Astrocyte (in vitro differentiated cells and primary cell): ENCODE measurements around the gene MAGI1. TPM values are rescaled to one million over a fixed set of nuclear protein-coding genes. Genes with fewer than 3 reads are reported as not detected.

ENCODE experiments used
- DNase-seq: peaks from one replicate; pipeline ENCODE4 v3.0.0-alpha.2; 2010; ENCODE audit warnings: low read depth
- FAIRE-seq: peaks from 2 replicates; lab custom pipeline; 2011; peaks lifted over from hg19 to GRCh38; lab: Jason Lieb, UNC
- H2AFZ ChIP-seq: 2 replicates; pipeline ENCODE4 v1.6.0; 2012; ENCODE audit warnings: low read depth, low read length, inconsistent platforms
- H3K27ac ChIP-seq: 2 replicates; pipeline ENCODE4 v1.5.1; 2011; ENCODE audit warnings: low read depth, low read length, inconsistent platforms
- H3K27me3 ChIP-seq: 2 replicates; pipeline ENCODE4 v1.6.0; 2011; ENCODE audit warnings: low read length, inconsistent platforms; ENCODE audit not compliant: insufficient read depth
- H3K36me3 ChIP-seq: 2 replicates; pipeline ENCODE4 v1.5.1; 2011; ENCODE audit warnings: low read length, inconsistent platforms; ENCODE audit not compliant: insufficient read depth
- H3K4me1 ChIP-seq: 2 replicates; pipeline ENCODE4 v1.5.1; 2011; ENCODE audit warnings: low read length, inconsistent platforms; ENCODE audit not compliant: insufficient read depth
- H3K4me2 ChIP-seq: 2 replicates; pipeline ENCODE4 v1.6.0; 2012; ENCODE audit warnings: low read length, inconsistent platforms
- H3K4me3 ChIP-seq: 2 replicates; pipeline ENCODE4 v1.5.1; 2011; ENCODE audit warnings: low read depth, mild to moderate bottlenecking, low read length, inconsistent platforms; ENCODE audit not compliant: insufficient read depth
- H3K79me2 ChIP-seq: 2 replicates; pipeline ENCODE4 v1.6.0; 2012; ENCODE audit warnings: mild to moderate bottlenecking, low read length, inconsistent platforms; ENCODE audit not compliant: insufficient read depth
- H3K9ac ChIP-seq: 2 replicates; pipeline ENCODE4 v1.6.0; 2012; ENCODE audit warnings: mild to moderate bottlenecking, low read length, inconsistent platforms
- H3K9me3 ChIP-seq: 2 replicates; pipeline ENCODE4 v1.5.1; 2012; ENCODE audit warnings: low read depth, mild to moderate bottlenecking, low read length, inconsistent platforms; ENCODE audit not compliant: insufficient read depth
- H4K20me1 ChIP-seq: 2 replicates; pipeline ENCODE4 v1.6.0; 2012; ENCODE audit warnings: low read length, inconsistent platforms; ENCODE audit not compliant: insufficient read depth
- H3K27ac Mint-ChIP-seq: one replicate; pipeline ENCODE4 v1.8.0; 2021; ENCODE audit warnings: mild to moderate bottlenecking, mixed read lengths; ENCODE audit not compliant: unreplicated experiment
- H3K27me3 Mint-ChIP-seq: one replicate; pipeline ENCODE4 v1.8.0; 2021; ENCODE audit warnings: low read depth, mixed read lengths; ENCODE audit not compliant: unreplicated experiment
- H3K36me3 Mint-ChIP-seq: one replicate; pipeline ENCODE4 v1.8.0; 2021; ENCODE audit warnings: low read depth, mixed read lengths; ENCODE audit not compliant: unreplicated experiment
- H3K4me1 Mint-ChIP-seq: one replicate; pipeline ENCODE4 v1.8.0; 2021; ENCODE audit warnings: low read depth, mixed read lengths; ENCODE audit not compliant: unreplicated experiment
- H3K4me3 Mint-ChIP-seq: one replicate; pipeline ENCODE4 v1.8.0; 2021; ENCODE audit warnings: mild to moderate bottlenecking, moderate library complexity, mixed read lengths; ENCODE audit not compliant: unreplicated experiment
- H3K9me3 Mint-ChIP-seq: one replicate; pipeline ENCODE4 v1.8.0; 2021; ENCODE audit warnings: mild to moderate bottlenecking, mixed read lengths; ENCODE audit not compliant: unreplicated experiment
- EZH2 ChIP-seq: IDR thresholded peaks from 2 replicates; pipeline ENCODE4 v1.6.1; 2012; ENCODE audit warnings: mild to moderate bottlenecking, low read length, inconsistent platforms; ENCODE audit not compliant: insufficient read depth
- total RNA-seq: library from RNA; stranded (reverse); gene quantifications from 2 replicates; pipeline ENCODE4 v1.2.1, GENCODE V29; 2021
- TF ChIP-seq, protein P1 (sequence below): IDR thresholded peaks from 2 replicates; pipeline ENCODE4 v1.5.1; 2011; ENCODE audit warnings: low read depth, mild to moderate bottlenecking, inconsistent platforms, low read length, moderate library complexity; ENCODE audit not compliant: insufficient read depth

MAGI1 gene
- total RNA-seq, 1 donor from 2014 or later = 31.8 TPM

DNA sequence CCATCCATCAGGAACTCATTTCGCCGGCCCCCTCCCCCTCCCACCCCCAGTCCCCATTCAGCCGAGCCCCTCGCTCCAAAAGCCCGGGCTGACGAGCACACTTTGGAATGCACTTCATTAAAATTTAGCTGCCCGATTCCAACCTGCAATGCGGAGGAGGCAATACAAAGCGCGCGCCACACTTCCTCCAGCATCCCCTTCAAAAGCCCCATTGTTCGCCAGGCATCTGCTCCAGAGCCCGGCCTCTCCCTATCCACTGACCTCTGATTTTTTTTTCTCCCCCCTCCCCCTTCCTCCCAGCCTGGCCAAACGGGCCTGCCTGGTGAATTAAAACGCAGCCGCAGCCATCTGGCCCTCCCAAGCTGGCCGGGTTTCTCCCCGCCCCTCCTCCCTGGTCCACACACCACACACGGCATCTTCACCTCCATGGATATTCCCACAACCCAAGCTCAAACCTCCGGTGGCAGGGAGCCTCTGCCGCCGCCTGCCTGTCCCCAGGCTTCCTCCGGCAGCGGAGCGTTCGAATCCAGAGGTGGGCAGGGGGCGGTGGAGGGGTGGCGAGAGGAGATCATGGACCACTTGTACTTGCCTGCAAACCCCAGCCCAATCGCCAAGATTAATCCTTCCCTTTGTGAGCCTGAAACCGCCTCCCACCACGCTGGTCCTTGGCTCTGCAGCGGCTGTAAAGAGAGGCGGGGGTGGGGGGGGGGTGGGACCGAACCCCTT lies 441.3 kb downstream of the MAGI1 start:
- peaks cover 26% of the 10 kb centered on the region for H3K4me1 Mint-ChIP-seq
- H3K27ac ChIP-seq = peak overlapping the region; percentile 24
- H3K27ac Mint-ChIP-seq = peak overlapping the region; percentile 53
- no peaks in the 10 kb centered on the region for H3K9me3 ChIP-seq
- TF ChIP-seq, protein P1, sequence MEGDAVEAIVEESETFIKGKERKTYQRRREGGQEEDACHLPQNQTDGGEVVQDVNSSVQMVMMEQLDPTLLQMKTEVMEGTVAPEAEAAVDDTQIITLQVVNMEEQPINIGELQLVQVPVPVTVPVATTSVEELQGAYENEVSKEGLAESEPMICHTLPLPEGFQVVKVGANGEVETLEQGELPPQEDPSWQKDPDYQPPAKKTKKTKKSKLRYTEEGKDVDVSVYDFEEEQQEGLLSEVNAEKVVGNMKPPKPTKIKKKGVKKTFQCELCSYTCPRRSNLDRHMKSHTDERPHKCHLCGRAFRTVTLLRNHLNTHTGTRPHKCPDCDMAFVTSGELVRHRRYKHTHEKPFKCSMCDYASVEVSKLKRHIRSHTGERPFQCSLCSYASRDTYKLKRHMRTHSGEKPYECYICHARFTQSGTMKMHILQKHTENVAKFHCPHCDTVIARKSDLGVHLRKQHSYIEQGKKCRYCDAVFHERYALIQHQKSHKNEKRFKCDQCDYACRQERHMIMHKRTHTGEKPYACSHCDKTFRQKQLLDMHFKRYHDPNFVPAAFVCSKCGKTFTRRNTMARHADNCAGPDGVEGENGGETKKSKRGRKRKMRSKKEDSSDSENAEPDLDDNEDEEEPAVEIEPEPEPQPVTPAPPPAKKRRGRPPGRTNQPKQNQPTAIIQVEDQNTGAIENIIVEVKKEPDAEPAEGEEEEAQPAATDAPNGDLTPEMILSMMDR = no peak
- no peak for TF ChIP-seq EZH2
- peak overlapping the region; percentile 81 for H3K4me3 Mint-ChIP-seq
- no peaks in the 10 kb centered on the region for H3K36me3 ChIP-seq
- H3K36me3 Mint-ChIP-seq = no peaks in the 10 kb centered on the region
- FAIRE-seq (no peak), DNase-seq (peak; percentile 51)
- peak overlapping the region; percentile 90 for H3K4me2 ChIP-seq
- H3K27me3 Mint-ChIP-seq = no peaks in the 10 kb centered on the region
- no peaks in the 10 kb centered on the region for H3K79me2 ChIP-seq
- peak overlapping the region; percentile 62 for H2AFZ ChIP-seq
- H4K20me1 ChIP-seq = peaks cover 10% of the 10 kb centered on the region
- H3K9ac ChIP-seq = peak overlapping the region; percentile 75
- no peaks in the 10 kb centered on the region for H3K27me3 ChIP-seq
- H3K4me3 ChIP-seq = peak overlapping the region; percentile 57
- peaks cover 8% of the 10 kb centered on the region for H3K4me1 ChIP-seq
- no peaks in the 10 kb centered on the region for H3K9me3 Mint-ChIP-seq

DNA sequence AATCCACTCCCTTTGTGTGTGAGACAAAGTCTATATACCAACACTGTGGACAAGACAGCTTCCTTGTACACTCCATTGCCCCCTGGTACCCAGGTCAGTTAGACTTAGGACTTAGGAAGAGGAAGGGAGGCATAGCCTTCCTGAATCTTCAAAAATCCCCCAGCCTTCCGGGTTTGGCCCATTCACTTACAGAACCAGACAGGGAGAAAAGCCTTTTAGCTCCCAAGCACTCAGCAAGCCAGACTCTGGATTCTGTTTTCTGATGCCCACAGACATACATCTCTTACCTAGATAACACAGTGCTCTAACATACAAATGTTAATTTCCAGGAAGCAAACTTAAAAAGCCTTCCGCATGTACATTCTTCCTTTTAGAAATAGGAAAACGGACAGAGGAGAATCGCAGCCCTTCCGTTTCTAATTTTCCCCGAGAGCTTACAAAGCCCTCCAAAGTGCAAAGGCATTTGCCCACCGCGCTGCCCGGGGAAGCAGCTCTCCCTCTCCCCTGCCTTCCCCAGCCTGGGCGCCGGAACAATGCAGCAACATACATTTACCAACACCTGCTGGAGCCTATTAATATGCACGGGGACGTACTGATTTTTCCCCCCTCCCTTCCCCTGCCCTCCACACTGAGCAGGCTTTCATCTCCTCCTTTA lies 442.0 kb downstream of the MAGI1 start:
- TF ChIP-seq, protein P1 = no peak
- TF ChIP-seq EZH2 = no peak
- H2AFZ ChIP-seq = no peak overlapping the region
- H3K79me2 ChIP-seq = no peaks in the 10 kb centered on the region
- peak overlapping the region; percentile 25 for H3K27ac ChIP-seq
- peaks cover 8% of the 10 kb centered on the region for H3K4me1 ChIP-seq
- H4K20me1 ChIP-seq = peaks cover 10% of the 10 kb centered on the region
- peak overlapping the region; percentile 79 for H3K27ac Mint-ChIP-seq
- no peaks in the 10 kb centered on the region for H3K9me3 Mint-ChIP-seq
- no peaks in the 10 kb centered on the region for H3K27me3 Mint-ChIP-seq
- DNase-seq (no peak), FAIRE-seq (no peak)
- peak overlapping the region; percentile 81 for H3K4me3 Mint-ChIP-seq
- no peaks in the 10 kb centered on the region for H3K36me3 ChIP-seq
- H3K4me3 ChIP-seq = peak overlapping the region; percentile 45
- H3K4me2 ChIP-seq = peak overlapping the region; percentile 90
- H3K27me3 ChIP-seq = no peaks in the 10 kb centered on the region
- peak overlapping the region; percentile 75 for H3K9ac ChIP-seq
- H3K4me1 Mint-ChIP-seq = peaks cover 26% of the 10 kb centered on the region
- H3K36me3 Mint-ChIP-seq = no peaks in the 10 kb centered on the region
- no peaks in the 10 kb centered on the region for H3K9me3 ChIP-seq

DNA sequence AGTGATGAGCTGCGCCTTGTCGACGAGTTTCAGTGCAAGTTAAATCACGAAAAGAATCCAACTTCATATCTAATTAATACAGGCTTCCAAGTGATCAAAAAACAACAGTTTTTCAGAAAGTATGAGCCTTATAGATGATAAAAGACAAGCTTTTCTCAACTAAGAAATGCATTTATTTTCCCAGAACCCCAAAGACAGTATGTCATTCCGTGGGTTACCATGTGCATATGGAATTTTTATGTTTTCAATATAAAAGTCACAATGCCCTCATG lies 442.8 kb downstream of the MAGI1 start:
- H3K36me3 ChIP-seq = no peaks in the 10 kb centered on the region
- H2AFZ ChIP-seq = no peak overlapping the region
- no peaks in the 10 kb centered on the region for H3K27me3 ChIP-seq
- Mint-ChIP-seq H3K27me3 (no peaks in the 10 kb centered on the region), H3K9me3 (no peaks in the 10 kb centered on the region), H3K36me3 (no peaks in the 10 kb centered on the region), H3K27ac (no peak overlapping the region), H3K4me1 (peaks cover 26% of the 10 kb centered on the region), H3K4me3 (peak overlapping the region; percentile 81)
- peak overlapping the region; percentile 90 for H3K4me2 ChIP-seq
- no peak overlapping the region for H3K4me3 ChIP-seq
- peaks cover 8% of the 10 kb centered on the region for H3K4me1 ChIP-seq
- H3K79me2 ChIP-seq = no peaks in the 10 kb centered on the region
- H4K20me1 ChIP-seq = peaks cover 10% of the 10 kb centered on the region
- no peak overlapping the region for H3K27ac ChIP-seq
- TF ChIP-seq EZH2 = no peak
- TF ChIP-seq, protein P1 = no peak
- no peak for DNase-seq
- no peak for FAIRE-seq
- H3K9me3 ChIP-seq = no peaks in the 10 kb centered on the region
- H3K9ac ChIP-seq = no peak overlapping the region
